GM12873 (cell line): ENCODE measurements around the gene CD226.

Experiments used
- TF ChIP-seq, protein P1 (sequence below): IDR thresholded peaks from 2 replicates; pipeline ENCODE4 v1.5.1; 2012; ENCODE audit warnings: low read depth, mild to moderate bottlenecking, moderate library complexity, low read length, control low read depth; ENCODE audit not compliant: insufficient read depth; ENCODE audit errors: missing control alignments

The CD226 gene

DNA sequence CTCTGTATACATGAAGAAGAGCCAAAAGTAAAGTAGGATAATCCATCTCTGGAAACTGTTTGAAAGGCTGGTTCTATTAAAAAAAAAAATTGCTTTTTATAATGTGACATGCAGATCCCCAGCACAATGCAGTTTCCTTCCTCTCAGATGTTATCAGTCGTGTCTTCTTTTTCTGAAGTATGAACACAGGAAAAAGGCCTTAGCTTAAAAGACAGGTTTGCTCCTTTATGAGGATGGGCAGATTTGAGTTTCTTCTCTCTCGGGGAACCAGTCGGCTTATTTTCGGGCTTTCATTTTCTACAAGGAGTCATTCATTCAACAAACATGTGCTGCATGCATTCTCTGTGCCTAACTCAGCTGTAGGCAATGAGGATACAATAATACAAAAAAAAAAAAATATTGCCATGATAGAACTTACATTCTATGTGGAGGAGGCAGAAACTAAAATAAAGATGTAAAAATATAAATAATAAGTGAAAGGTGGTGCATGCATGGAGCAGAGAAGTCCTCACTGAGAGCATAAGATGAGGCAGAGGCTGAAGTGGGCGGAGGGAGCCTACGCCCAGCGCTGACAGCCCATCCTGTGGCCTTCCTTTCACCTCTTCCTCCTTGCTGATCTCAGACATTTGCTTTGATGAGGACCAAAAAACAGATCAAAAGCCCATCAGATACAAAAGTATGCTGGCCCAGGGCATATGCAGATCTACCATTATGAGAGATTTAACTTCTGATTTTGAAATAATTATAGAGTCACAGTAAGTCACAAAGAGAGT, at the start of gene CD226:
Gene CD226, minus strand, starts transcription at position 513 of the 773 bp plus-strand sequence. Its CDS starts 467 bp downstream, at position 46.
- TF ChIP-seq, protein P1, sequence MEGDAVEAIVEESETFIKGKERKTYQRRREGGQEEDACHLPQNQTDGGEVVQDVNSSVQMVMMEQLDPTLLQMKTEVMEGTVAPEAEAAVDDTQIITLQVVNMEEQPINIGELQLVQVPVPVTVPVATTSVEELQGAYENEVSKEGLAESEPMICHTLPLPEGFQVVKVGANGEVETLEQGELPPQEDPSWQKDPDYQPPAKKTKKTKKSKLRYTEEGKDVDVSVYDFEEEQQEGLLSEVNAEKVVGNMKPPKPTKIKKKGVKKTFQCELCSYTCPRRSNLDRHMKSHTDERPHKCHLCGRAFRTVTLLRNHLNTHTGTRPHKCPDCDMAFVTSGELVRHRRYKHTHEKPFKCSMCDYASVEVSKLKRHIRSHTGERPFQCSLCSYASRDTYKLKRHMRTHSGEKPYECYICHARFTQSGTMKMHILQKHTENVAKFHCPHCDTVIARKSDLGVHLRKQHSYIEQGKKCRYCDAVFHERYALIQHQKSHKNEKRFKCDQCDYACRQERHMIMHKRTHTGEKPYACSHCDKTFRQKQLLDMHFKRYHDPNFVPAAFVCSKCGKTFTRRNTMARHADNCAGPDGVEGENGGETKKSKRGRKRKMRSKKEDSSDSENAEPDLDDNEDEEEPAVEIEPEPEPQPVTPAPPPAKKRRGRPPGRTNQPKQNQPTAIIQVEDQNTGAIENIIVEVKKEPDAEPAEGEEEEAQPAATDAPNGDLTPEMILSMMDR = no peak

DNA sequence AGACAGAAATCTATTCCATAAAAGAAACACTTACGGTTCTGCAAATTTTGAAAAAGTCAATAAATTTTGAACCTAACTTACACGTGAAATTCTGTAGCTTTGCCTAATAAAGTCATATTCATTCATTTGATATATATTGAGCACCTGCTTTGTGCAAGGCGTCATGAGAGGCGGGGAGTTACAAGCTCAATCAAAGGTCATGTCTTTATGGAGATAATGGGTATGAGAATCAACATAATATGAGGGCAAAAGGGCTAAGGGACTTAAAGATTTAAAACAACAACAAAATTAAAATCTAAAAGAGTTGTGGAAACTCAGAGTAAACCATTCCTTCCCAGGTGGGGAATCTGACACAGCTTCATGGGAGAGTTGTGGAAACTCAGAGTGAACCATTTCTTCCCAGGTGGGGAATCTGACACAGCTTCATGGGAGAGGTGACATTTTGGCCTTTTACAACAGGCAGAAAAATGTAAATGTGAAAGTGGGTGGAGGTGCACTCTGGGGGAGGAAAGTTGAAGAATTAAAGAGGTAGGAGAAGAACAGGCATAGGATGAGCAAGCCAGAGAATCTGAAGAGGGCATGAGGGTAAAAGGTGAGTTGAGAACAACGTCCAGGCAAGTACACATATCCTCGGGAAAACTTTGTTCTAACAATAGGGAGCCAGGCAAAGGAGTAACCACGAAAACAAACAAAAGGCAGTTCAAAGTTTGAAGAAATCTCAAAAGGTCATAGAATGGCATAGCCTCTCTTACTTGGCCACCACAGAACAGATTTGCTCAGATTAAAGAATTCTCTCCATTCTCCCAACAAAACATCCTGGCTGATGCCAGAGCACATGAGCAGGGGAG, 49.5 kb upstream of the CD226 start:
- TF ChIP-seq, protein P1 = no peak

DNA sequence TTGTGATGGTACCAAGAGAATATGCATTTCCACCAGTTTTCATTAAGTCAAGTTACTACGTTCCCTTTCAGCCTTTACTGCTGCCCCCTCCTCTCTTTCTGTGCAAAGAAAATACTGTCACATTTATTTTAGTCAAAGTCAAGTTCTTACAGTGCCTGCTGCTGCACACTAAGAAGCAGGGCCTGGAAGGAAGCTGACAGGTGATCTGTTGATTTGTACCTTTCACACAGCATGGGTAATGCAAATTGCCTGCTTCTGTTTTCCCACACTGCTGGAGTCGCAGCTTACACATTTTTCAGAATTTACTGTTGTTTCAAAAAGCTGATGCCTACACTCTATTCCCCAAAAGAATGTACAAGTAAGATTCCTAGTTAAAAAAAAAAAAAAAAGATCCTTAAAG, 48.7 kb upstream of the CD226 start:
- TF ChIP-seq, protein P1 = no peak

DNA sequence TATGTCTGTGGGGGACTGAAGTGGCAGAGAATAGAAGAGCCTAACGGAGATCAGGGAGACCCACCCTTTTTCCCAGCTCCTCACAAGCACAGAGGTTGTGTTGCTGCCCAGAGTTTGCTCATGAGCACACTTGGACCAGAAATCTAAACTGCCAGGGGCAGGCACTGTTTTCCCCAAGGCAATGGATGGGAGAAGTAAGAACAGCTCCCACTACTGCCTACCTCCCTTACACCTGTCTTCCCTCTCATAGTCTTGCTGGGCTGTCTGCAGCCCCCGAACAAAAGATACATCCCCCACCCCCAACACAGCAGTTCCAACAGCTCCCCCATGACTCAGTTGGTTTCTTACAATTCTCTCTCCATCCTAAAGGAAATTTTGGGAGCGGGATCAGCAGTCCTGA, 48.1 kb upstream of the CD226 start:
- TF ChIP-seq, protein P1 = no peak

DNA sequence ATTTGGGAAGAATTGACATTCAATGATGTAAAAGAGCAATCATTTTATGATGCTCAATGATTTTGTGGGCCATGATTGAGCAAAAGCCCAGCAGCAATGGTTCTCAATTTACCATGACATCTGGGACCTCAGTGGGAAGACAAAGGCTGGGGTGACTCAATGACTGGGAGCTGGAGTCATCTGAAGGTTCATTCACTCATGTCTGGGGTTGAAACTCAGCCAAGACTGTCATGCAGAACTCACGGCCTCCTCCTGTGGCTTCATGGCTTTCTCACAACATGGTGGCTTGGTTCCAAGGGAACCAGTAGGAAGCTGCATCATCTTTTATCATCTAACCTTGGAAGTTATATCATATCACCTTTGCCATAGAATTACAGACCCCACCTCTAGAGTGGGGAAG, 45.1 kb upstream of the CD226 start:
- TF ChIP-seq, protein P1 = no peak

DNA sequence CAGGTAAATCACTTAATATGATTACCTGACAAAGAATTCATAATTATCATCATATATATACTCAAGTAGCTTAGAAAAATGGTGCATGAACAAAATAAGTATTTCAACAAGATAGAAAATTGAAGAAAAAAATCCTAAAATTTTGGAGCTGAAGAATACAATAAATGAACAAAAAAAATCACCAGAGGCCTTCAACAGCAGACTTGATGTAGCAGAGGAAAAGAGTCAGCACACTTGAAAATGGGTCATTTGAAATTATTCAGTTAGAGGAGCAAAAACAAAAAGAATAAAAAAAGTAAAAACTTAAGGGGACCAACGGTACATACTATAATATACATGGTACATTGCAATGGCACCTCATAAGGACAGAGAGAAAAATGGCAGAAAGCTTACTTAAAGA, 40.2 kb upstream of the CD226 start:
- TF ChIP-seq, protein P1 = no peak

DNA sequence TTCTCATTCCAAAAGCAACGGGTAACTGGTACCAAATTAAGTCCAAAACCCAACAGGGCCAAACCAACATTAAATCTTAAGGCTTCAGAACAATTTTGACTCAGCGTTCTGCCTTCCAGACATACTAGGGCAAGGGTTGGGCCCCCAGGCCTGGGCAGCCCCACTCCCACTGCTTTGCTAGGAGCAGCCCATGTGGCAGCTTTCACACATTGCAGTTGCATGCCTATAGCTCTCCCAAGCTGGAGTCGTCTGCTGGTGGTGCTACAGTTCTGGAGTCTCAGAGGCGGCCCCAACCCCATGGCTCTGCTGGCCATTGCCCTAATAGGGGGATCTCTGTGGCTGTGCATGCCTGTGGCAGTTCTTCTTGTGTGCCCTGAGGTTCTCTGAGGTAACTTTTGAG, 37.6 kb upstream of the CD226 start:
- TF ChIP-seq, protein P1 = peak; percentile 19
